CD14-positive monocyte (primary cell): ENCODE measurements around the gene CD300A. TPM values are rescaled to one million over a fixed set of nuclear protein-coding genes. Genes with fewer than 3 reads are reported as not detected.

Experiments used
- DNase-seq, 3 donors: peaks; one replicate each; pipeline ENCODE4 v3.0.0-alpha.2; 2011 to 2022
- H2AFZ ChIP-seq: 2 replicates; pipeline ENCODE4 v1.6.0; 2012; ENCODE audit warnings: mild to moderate bottlenecking, low read depth, low read length, inconsistent platforms; ENCODE audit not compliant: insufficient read depth, poor library complexity, severe bottlenecking
- H3K27ac ChIP-seq, 2 donors: 1 replicate in 1 of 2; 2 replicates in 1 of 2; pipeline ENCODE4 v1.5.1; 2012 to 2013; ENCODE audit warnings: low read length in 2 of 2, control low read depth in 1 of 2, inconsistent platforms in 1 of 2, low read depth in 1 of 2, mild to moderate bottlenecking in 1 of 2
- H3K27me3 ChIP-seq, 2 donors: one replicate each; pipeline versions ENCODE4 v1.6.0 to v1.6.1; 2011 to 2013; ENCODE audit warnings: low read length in 2 of 2; ENCODE audit not compliant: control insufficient read depth in 2 of 2, insufficient read depth in 2 of 2
- H3K36me3 ChIP-seq, 2 donors: replicated peaks in 1 of 2; 1 replicate in 1 of 2; 2 replicates in 1 of 2; pipeline versions ENCODE4 v1.5.1 to v1.6.1; 2012 to 2013; ENCODE audit warnings: low read length in 2 of 2, control low read depth in 1 of 2, inconsistent platforms in 1 of 2, mild to moderate bottlenecking in 1 of 2; ENCODE audit not compliant: insufficient read depth in 2 of 2, control insufficient read depth in 1 of 2
- H3K4me1 ChIP-seq, 2 donors: 1 replicate in 1 of 2; 2 replicates in 1 of 2; pipeline versions ENCODE4 v1.5.1 to v1.6.1; 2012 to 2013; ENCODE audit warnings: low read length in 2 of 2, control low read depth in 1 of 2, inconsistent platforms in 1 of 2, mild to moderate bottlenecking in 1 of 2, moderate library complexity in 1 of 2; ENCODE audit not compliant: insufficient read depth in 2 of 2, control insufficient read depth in 1 of 2
- H3K4me2 ChIP-seq: replicated peaks from 2 replicates; pipeline ENCODE3; 2012; ENCODE audit warnings: low read length, moderate library complexity, mild to moderate bottlenecking; ENCODE audit not compliant: poor library complexity, severe bottlenecking; ENCODE audit errors: extremely low read depth
- H3K4me3 ChIP-seq, 3 experiments: fragments of 200-600 bp in 1 of 3; sonication (generic) in 1 of 3; replicated peaks in 1 of 3; 1 replicate in 2 of 3; 2 replicates in 1 of 3; pipeline ENCODE4 v1.5.1; 2011 to 2013; ENCODE audit warnings: low read length in 3 of 3, mild to moderate bottlenecking in 3 of 3, control low read depth in 2 of 3, low read depth in 2 of 3, inconsistent platforms in 1 of 3, moderate library complexity in 1 of 3
- H3K79me2 ChIP-seq: 2 replicates; pipeline ENCODE4 v1.6.0; 2012; ENCODE audit warnings: mild to moderate bottlenecking, control low read depth, inconsistent platforms, low read length, moderate library complexity; ENCODE audit not compliant: insufficient read depth
- H3K9ac ChIP-seq: 2 replicates; pipeline ENCODE4 v1.6.0; 2017; ENCODE audit warnings: low read length, mild to moderate bottlenecking; ENCODE audit not compliant: insufficient read depth, poor library complexity, severe bottlenecking
- H3K9me3 ChIP-seq, 2 donors: replicated peaks in 1 of 2; 1 replicate in 1 of 2; 2 replicates in 1 of 2; pipeline versions ENCODE4 v1.5.1 to v1.6.1; 2012 to 2013; ENCODE audit warnings: low read length in 2 of 2, control low read depth in 1 of 2; ENCODE audit not compliant: control insufficient read depth in 1 of 2, insufficient read depth in 1 of 2
- H4K20me1 ChIP-seq: 2 replicates; pipeline ENCODE4 v1.6.0; 2012; ENCODE audit warnings: mild to moderate bottlenecking, low read length, control low read depth, moderate library complexity; ENCODE audit not compliant: insufficient read depth
- H3K27ac Mint-ChIP-seq, 7 donors: one replicate each; pipeline ENCODE4 v1.8.0; 2020; ENCODE audit warnings: mild to moderate bottlenecking in 7 of 7, mixed read lengths in 7 of 7, moderate library complexity in 6 of 7, inconsistent platforms in 2 of 7
- H3K27me3 Mint-ChIP-seq, 3 donors: one replicate each; pipeline ENCODE4 v1.8.0; 2021 to 2022; ENCODE audit warnings: low read depth in 3 of 3, mild to moderate bottlenecking in 3 of 3, mixed read lengths in 3 of 3, moderate library complexity in 3 of 3, inconsistent platforms in 1 of 3
- H3K36me3 Mint-ChIP-seq, 2 donors: one replicate each; pipeline ENCODE4 v1.8.0; 2020; ENCODE audit warnings: mixed read lengths in 2 of 2, inconsistent platforms in 1 of 2, mild to moderate bottlenecking in 1 of 2
- H3K4me1 Mint-ChIP-seq: one replicate; pipeline ENCODE4 v1.8.0; 2020; ENCODE audit warnings: mild to moderate bottlenecking, mixed read lengths
- H3K4me3 Mint-ChIP-seq, 2 donors: one replicate each; pipeline ENCODE4 v1.8.0; 2020; ENCODE audit warnings: mild to moderate bottlenecking in 2 of 2, mixed read lengths in 2 of 2, moderate library complexity in 1 of 2
- H3K9me3 Mint-ChIP-seq, 7 donors: one replicate each; pipeline ENCODE4 v1.8.0; 2020 to 2022; ENCODE audit warnings: mixed read lengths in 7 of 7, mild to moderate bottlenecking in 6 of 7, moderate library complexity in 6 of 7, inconsistent platforms in 2 of 7
- WGBS: methylation state at CpG from one replicate; pipeline ENCODE4 v1.1.5; 2013; ENCODE audit warnings: missing lambda C conversion rate; ENCODE audit not compliant: insufficient coverage; 5-methylcytosine and 5-hydroxymethylcytosine counted together
- intact Hi-C, 2 donors: fragments of 100-400 bp; cut with micrococcal nuclease; formaldehyde crosslinking; loops; one replicate each; pipeline versions ENCODE4 v1.15.0 to v1.15.1; 2023
- polyA plus RNA-seq, 3 donors: library from polyadenylated mRNA; depleted of rRNA in 1 of 3; unstranded in 2 of 3; stranded (reverse) in 1 of 3; fragments of 300-500 nt in 2 of 3; fragments of >200 nt in 1 of 3; fragmentation: Illumina TruSeq in 2 of 3; gene quantifications; 1 replicate in 2 of 3; 2 replicates in 1 of 3; pipeline ENCODE4 v1.2.3, GENCODE V29; 2012 to 2021
- TF ChIP-seq, protein P1 (sequence below): fragments of 200-600 bp; IDR thresholded peaks from one replicate; pipeline ENCODE4 v1.8.0; 2022; ENCODE audit warnings: antibody characterized with exemption, mild to moderate bottlenecking

Gene CD300A
- polyA plus RNA-seq, 3 donors, result 173 to 222 (median 212) TPM

GRCh38 chr17:74442670-74443515, 23.5 kb upstream of the CD300A start:
- no peaks in the 10 kb centered on the region for H3K36me3 ChIP-seq
- peak overlapping the region in 2 of 3 experiments; percentile 14 to 68 for H3K4me3 ChIP-seq
- peaks cover 0 to 2% of the 10 kb centered on the region in 2 donors for H3K27me3 ChIP-seq
- no peaks in the 10 kb centered on the region for H3K79me2 ChIP-seq
- Mint-ChIP-seq H3K36me3 (peaks cover 0 to under 1% of the 10 kb centered on the region in 2 donors), H3K4me1 (peaks cover 49% of the 10 kb centered on the region), H3K4me3 (peak overlapping the region; percentile 65 to 87), H3K27ac (peak overlapping the region; percentile 82 to 95 (median 91)), H3K27me3 (peaks cover 3 to 21% (median 20%) of the 10 kb centered on the region in 3 donors), H3K9me3 (peaks cover 11 to 27% (median 20%) of the 10 kb centered on the region in 7 donors)
- H3K4me2 ChIP-seq, result peak overlapping the region; percentile 72
- no peaks in the 10 kb centered on the region for H4K20me1 ChIP-seq
- H3K9me3 ChIP-seq, result peaks cover 16 to 18% of the 10 kb centered on the region in 2 donors
- TF ChIP-seq, protein P1, sequence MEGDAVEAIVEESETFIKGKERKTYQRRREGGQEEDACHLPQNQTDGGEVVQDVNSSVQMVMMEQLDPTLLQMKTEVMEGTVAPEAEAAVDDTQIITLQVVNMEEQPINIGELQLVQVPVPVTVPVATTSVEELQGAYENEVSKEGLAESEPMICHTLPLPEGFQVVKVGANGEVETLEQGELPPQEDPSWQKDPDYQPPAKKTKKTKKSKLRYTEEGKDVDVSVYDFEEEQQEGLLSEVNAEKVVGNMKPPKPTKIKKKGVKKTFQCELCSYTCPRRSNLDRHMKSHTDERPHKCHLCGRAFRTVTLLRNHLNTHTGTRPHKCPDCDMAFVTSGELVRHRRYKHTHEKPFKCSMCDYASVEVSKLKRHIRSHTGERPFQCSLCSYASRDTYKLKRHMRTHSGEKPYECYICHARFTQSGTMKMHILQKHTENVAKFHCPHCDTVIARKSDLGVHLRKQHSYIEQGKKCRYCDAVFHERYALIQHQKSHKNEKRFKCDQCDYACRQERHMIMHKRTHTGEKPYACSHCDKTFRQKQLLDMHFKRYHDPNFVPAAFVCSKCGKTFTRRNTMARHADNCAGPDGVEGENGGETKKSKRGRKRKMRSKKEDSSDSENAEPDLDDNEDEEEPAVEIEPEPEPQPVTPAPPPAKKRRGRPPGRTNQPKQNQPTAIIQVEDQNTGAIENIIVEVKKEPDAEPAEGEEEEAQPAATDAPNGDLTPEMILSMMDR, result no peak
- 1% methylated on average over 27 of the region's 28 CpGs for WGBS
- peak overlapping the region; percentile 60 for H3K9ac ChIP-seq
- peaks cover 49 to 61% of the 10 kb centered on the region in 2 donors for H3K4me1 ChIP-seq
- H2AFZ ChIP-seq, result peak overlapping the region; percentile 80
- intact Hi-C loops, result no loop called here
- H3K27ac ChIP-seq, result peak overlapping the region; percentile 86 to 87
- DNase-seq, result peak; percentile 75 to 91 (median 76)

DNA sequence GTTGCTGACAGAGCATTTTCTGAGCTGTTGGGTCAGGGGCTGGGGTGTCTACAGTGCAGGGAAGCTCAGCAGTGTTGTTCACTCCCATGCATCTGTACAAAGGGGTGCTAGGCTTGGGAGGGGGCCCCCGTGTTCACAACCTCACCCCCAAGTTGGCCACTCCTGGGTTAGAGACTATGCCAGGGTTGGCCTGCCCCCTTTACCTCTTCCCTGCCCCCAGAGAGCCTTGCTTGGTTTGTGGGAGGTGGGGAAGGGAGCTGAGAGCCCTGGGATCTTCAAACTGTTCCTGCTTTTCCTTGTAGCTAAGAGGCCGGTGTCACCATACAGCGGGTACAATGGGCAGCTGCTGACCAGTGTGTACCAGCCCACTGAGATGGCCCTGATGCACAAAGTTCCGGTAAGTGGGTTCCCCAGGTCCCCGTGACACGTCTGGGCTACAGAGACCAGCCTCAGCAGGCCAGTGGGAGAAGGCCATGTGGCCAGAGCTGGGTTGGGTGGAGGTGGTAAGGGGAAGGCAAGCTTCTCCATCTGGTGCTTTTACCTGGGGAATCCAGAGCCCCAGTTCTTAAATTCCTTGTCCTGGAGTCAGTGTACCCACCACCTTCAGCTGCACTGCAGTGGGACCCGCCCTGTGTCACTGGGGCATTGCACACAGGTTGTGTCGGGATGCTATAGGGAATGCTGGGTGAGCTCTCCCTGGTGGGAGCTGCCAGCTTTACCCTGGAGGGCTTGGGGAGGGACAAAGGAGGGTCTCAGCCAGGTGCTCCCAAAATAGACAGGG, 22.7 kb upstream of the CD300A start:
- H3K4me1 ChIP-seq, result peaks cover 49 to 61% of the 10 kb centered on the region in 2 donors
- H3K27ac Mint-ChIP-seq, result peak overlapping the region; percentile 82 to 95 (median 91)

More for the DNA sequence above, 22.7 kb upstream of the CD300A start:
- H3K9me3 Mint-ChIP-seq, result peaks cover 7 to 19% (median 12%) of the 10 kb centered on the region in 7 donors
- H3K9ac ChIP-seq, result peak overlapping the region; percentile 60
- peak overlapping the region; percentile 86 to 87 for H3K27ac ChIP-seq
- peak overlapping the region; percentile 72 for H3K4me2 ChIP-seq
- H3K4me1 Mint-ChIP-seq, result peaks cover 49% of the 10 kb centered on the region
- no peak for DNase-seq
- H3K4me3 Mint-ChIP-seq, result peak overlapping the region in 1 of 2 donors; percentile 87
- H3K4me3 ChIP-seq, result peak overlapping the region in 2 of 3 experiments; percentile 20 to 68
- intact Hi-C loops, result no loop called here
- 94% methylated on average over 5 of the region's 8 CpGs for WGBS
- H3K36me3 ChIP-seq, result no peaks in the 10 kb centered on the region
- H3K79me2 ChIP-seq, result no peaks in the 10 kb centered on the region
- H3K27me3 ChIP-seq, result peaks cover 0 to 2% of the 10 kb centered on the region in 2 donors
- H3K9me3 ChIP-seq, result peaks cover 9 to 10% of the 10 kb centered on the region in 2 donors
- peaks cover 3 to 21% (median 20%) of the 10 kb centered on the region in 3 donors for H3K27me3 Mint-ChIP-seq
- H4K20me1 ChIP-seq, result no peaks in the 10 kb centered on the region
- TF ChIP-seq, protein P1, result no peak
- peak overlapping the region; percentile 80 for H2AFZ ChIP-seq
- no peaks in the 10 kb centered on the region for H3K36me3 Mint-ChIP-seq
